ENCODE data around the gene UGT2A3.

UGT2A3 gene

GRCh38 chr4:68907245-68907644 is 44.4 kb downstream of the UGT2A3 start:
- no peak overlapping the region for H3K27ac ChIP-seq (ENCODE audit: low read depth, low read length)
- no peaks in the 10 kb centered on the region for H3K9me3 ChIP-seq (ENCODE audit: control insufficient read depth, insufficient read depth, low read length)
- TF ChIP-seq CTCF (IDR thresholded peaks at IDR 0.05; ENCODE audit: low read depth, low read length, poor library complexity, severe bottlenecking) (no peak), EZH2phosphoT487 (IDR thresholded peaks at IDR 0.05; ENCODE audit: borderline replicate concordance, low read length) (no peak)
- H4K20me1 ChIP-seq (ENCODE audit: control insufficient read depth, insufficient read depth, low read depth, low read length): no peaks in the 10 kb centered on the region
- H3K79me2 ChIP-seq (ENCODE audit: control insufficient read depth, low read length): no peaks in the 10 kb centered on the region
- H3K36me3 ChIP-seq (ENCODE audit: control insufficient read depth, low read length): no peaks in the 10 kb centered on the region
- H3K4me1 ChIP-seq (ENCODE audit: control insufficient read depth, low read length): no peaks in the 10 kb centered on the region
- no peaks in the 10 kb centered on the region for H3K9me2 ChIP-seq (replicated peaks; ENCODE audit: control insufficient read depth, low read length)
- no peak overlapping the region for H3K4me2 ChIP-seq (ENCODE audit: low read length)
- no peaks in the 10 kb centered on the region for H3F3A ChIP-seq (ENCODE audit: control insufficient read depth, insufficient read depth)
- no peak overlapping the region for H3K4me3 ChIP-seq (ENCODE audit: low read length)
- no peaks in the 10 kb centered on the region for H3K27me3 ChIP-seq (ENCODE audit: control insufficient read depth, low read length)

GRCh38 chr4:68906780-68907137 is 44.8 kb downstream of the UGT2A3 start:
- Histone ChIP-seq H3K9me3 (ENCODE audit: control insufficient read depth, insufficient read depth, low read length) (no peaks in the 10 kb centered on the region), H3K27ac (ENCODE audit: low read depth, low read length) (no peak overlapping the region), H3K4me3 (ENCODE audit: low read length) (no peak overlapping the region), H3K79me2 (ENCODE audit: control insufficient read depth, low read length) (no peaks in the 10 kb centered on the region), H3K4me2 (ENCODE audit: low read length) (no peak overlapping the region), H3K36me3 (ENCODE audit: control insufficient read depth, low read length) (no peaks in the 10 kb centered on the region), H4K20me1 (ENCODE audit: control insufficient read depth, insufficient read depth, low read depth, low read length) (no peaks in the 10 kb centered on the region), H3K27me3 (ENCODE audit: control insufficient read depth, low read length) (no peaks in the 10 kb centered on the region), H3K9me2 (replicated peaks; ENCODE audit: control insufficient read depth, low read length) (no peaks in the 10 kb centered on the region), H3K4me1 (ENCODE audit: control insufficient read depth, low read length) (no peaks in the 10 kb centered on the region), H3F3A (ENCODE audit: control insufficient read depth, insufficient read depth) (no peaks in the 10 kb centered on the region)
- no peak for TF ChIP-seq EZH2phosphoT487 (IDR thresholded peaks at IDR 0.05; ENCODE audit: borderline replicate concordance, low read length)
- no peak for TF ChIP-seq CTCF (IDR thresholded peaks at IDR 0.05; ENCODE audit: low read depth, low read length, poor library complexity, severe bottlenecking)

GRCh38 chr4:68905939-68906779 is 45.4 kb downstream of the UGT2A3 start:
- Histone ChIP-seq H3K36me3 (ENCODE audit: control insufficient read depth, low read length) (no peaks in the 10 kb centered on the region), H3F3A (ENCODE audit: control insufficient read depth, insufficient read depth) (no peaks in the 10 kb centered on the region), H3K4me1 (ENCODE audit: control insufficient read depth, low read length) (no peaks in the 10 kb centered on the region), H4K20me1 (ENCODE audit: control insufficient read depth, insufficient read depth, low read depth, low read length) (no peaks in the 10 kb centered on the region), H3K9me2 (replicated peaks; ENCODE audit: control insufficient read depth, low read length) (no peaks in the 10 kb centered on the region), H3K27me3 (ENCODE audit: control insufficient read depth, low read length) (no peaks in the 10 kb centered on the region), H3K9me3 (ENCODE audit: control insufficient read depth, insufficient read depth, low read length) (no peaks in the 10 kb centered on the region), H3K4me2 (ENCODE audit: low read length) (no peak overlapping the region), H3K79me2 (ENCODE audit: control insufficient read depth, low read length) (no peaks in the 10 kb centered on the region), H3K27ac (ENCODE audit: low read depth, low read length) (no peak overlapping the region), H3K4me3 (ENCODE audit: low read length) (no peak overlapping the region)
- TF ChIP-seq EZH2phosphoT487 (IDR thresholded peaks at IDR 0.05; ENCODE audit: borderline replicate concordance, low read length) (no peak), CTCF (IDR thresholded peaks at IDR 0.05; ENCODE audit: low read depth, low read length, poor library complexity, severe bottlenecking) (no peak)

All from DOHH2 (cell line).